Pons (tissue), 1 donor: ENCODE data around the gene RCAN3.
A peak's percentile ranks its signal among the peaks of the same experiment; 100 is the strongest.

Source experiments
- DNase-seq: peaks from one replicate; pipeline ENCODE4 v3.0.0-alpha.2; 2016; ENCODE audit warnings: low spot score

The RCAN3 gene

GRCh38 chr1:24551960-24552571 is 49.4 kb downstream of the RCAN3 start:
- no peak for DNase-seq

- DNase-seq: no peak
These were observed 51.3 kb downstream of the RCAN3 start for GRCh38 chr1:24553931-24554330.

- DNase-seq: no peak
These were observed 52.1 kb downstream of the RCAN3 start for GRCh38 chr1:24554714-24555113.

GRCh38 chr1:24555591-24556413 is 53.2 kb downstream of the RCAN3 start, which contains the start of gene NCMAP:
Gene NCMAP (plus strand): TSS chr1:24556087. CDS start chr1:24595431, 39,344 bp downstream.
- no peak for DNase-seq

- no peak for DNase-seq
These were observed 53.8 kb downstream of the RCAN3 start for GRCh38 chr1:24556414-24556795.

GRCh38 chr1:24557220-24557619 is 54.6 kb downstream of the RCAN3 start:
- DNase-seq: no peak

GRCh38 chr1:24557711-24558131 is 55.1 kb downstream of the RCAN3 start:
- DNase-seq: no peak

- no peak for DNase-seq
These were observed 55.8 kb downstream of the RCAN3 start for GRCh38 chr1:24558455-24558854.

- DNase-seq: peak; percentile 90
These were observed 56.5 kb downstream of the RCAN3 start for GRCh38 chr1:24558902-24559791.

GRCh38 chr1:24560361-24560760 is 57.7 kb downstream of the RCAN3 start:
- DNase-seq: no peak

GRCh38 chr1:24562625-24563024 is 60.0 kb downstream of the RCAN3 start:
- no peak for DNase-seq

- no peak for DNase-seq
These were observed 62.1 kb downstream of the RCAN3 start for GRCh38 chr1:24564695-24565094.

- no peak for DNase-seq
These were observed 63.7 kb downstream of the RCAN3 start for GRCh38 chr1:24566236-24566867.

GRCh38 chr1:24567792-24568388 is 65.3 kb downstream of the RCAN3 start:
- no peak for DNase-seq

GRCh38 chr1:24568475-24568874 is 65.8 kb downstream of the RCAN3 start:
- no peak for DNase-seq

- DNase-seq: no peak
These were observed 67.9 kb downstream of the RCAN3 start for GRCh38 chr1:24570265-24571125.

GRCh38 chr1:24572301-24572700 is 69.7 kb downstream of the RCAN3 start:
- DNase-seq: no peak

GRCh38 chr1:24575905-24576587 is 73.4 kb downstream of the RCAN3 start:
- peak; percentile 56 for DNase-seq

GRCh38 chr1:24578846-24579245 is 76.2 kb downstream of the RCAN3 start:
- no peak for DNase-seq

- no peak for DNase-seq
These were observed 78.1 kb downstream of the RCAN3 start for GRCh38 chr1:24580756-24581155.
